Measurements from ENCODE around the gene WWC1.
"Not testable (repeated sequence)": the region's sequence is repeated elsewhere in the genome, so short reads cannot be mapped to it uniquely, and the experiment has no call there.

Gene WWC1

DNA sequence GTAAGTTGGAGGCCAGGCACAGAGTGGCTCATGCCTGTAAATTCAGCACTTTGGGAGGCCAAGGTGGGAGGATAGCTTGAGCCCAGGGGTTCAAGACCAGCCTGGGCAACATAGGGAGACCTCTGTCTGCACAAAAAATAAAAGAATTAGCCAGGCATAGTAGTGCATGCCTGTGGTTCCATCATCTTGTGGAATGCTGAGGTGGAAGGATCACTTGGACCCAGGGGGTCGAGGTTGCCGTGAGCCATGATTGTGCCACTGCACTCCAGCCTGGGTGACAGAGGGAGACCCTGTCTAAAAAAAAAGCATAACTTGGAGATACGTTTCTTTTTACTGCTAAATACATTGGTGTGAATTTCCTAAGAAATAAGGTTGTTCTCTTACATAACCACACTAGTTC lies 19.1 kb downstream of the WWC1 start:
- FAIRE-seq: not testable (repeated sequence)

DNA sequence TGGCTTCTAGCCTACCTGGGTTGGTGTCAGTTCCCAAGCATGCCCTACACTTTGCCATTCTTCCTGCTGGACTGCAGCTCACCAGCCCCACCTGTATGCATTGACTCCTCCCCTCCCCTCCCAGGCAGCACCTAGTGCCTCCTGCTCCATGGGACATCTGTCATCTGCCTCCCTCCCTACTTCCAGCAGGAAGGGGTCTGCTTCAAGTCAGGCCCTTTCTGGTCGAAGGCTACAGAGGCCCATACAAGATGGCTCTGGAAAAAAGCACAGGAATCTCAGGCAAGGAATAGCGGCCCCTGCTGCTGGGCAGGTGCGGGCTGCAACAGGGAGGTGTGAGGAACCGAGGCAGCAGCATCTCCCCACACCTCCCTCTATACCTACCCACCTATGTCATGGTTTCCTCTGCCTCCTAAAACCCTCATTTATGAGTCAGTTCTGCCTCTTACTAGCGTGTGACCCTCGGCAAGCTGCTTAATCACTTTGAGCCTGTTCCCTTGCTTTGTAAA lies 19.7 kb downstream of the WWC1 start:
- no peak for FAIRE-seq

DNA sequence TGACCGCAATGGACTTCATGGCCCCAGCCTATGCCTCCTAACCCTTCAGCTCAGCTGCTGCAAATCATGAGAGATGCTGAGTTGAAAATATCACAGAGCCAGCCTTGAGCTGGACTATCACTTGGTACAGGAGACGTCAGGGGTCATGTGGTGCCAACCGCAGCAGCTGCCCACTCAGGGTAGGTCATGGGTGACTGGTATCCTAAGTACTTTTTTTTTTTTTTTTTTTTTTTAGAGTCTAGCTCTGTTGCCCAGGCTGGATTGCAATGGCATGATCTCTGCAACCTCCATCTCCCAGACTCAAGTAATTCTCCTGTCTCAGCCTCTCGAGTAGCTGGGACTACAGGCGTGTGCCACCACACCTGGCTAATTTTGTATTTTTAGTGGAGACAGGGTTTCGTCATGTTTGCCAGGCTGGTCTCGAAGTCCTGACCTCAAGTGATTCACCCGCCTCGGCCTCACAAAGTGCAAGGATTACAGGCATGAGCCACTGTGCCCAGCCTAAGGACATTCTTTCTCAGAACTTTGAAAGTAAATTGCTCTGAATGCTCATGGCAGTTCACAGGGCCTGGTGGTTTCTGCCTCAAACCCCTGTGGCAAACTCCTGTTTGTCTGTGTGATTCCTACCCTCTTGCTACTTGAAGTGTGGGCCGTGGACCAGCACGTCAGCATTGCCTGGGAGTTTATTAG lies 21.3 kb downstream of the WWC1 start:
- no peak for FAIRE-seq

DNA sequence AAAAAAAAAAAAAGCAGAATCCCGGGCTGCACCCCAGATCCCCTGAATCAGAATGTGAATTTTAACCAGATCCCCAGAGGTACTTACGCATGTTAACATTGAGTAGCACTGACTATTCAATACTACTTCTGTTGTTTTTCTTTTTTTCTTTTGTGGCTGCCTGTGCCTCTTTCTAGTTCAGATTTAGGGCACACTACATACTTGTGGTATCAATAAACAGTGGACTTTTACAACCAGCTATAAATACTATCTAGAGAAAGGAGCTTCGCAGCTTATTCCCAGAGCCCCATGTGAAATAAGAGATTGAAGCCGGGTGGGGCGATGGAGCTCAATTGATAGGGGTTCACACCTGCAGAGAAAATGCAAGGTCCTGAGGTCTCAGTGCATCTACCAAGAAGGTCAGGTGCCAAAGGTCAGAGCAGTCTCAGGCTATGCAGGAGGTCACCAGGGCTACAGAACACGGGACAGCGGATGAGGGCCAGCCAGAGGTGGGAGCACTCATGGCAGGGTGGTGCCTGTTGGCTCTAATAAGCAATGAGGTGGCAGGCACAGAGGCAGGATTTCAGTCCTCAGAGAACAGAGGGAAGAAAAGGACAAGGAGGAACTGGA lies 22.3 kb downstream of the WWC1 start:
- FAIRE-seq: no peak

DNA sequence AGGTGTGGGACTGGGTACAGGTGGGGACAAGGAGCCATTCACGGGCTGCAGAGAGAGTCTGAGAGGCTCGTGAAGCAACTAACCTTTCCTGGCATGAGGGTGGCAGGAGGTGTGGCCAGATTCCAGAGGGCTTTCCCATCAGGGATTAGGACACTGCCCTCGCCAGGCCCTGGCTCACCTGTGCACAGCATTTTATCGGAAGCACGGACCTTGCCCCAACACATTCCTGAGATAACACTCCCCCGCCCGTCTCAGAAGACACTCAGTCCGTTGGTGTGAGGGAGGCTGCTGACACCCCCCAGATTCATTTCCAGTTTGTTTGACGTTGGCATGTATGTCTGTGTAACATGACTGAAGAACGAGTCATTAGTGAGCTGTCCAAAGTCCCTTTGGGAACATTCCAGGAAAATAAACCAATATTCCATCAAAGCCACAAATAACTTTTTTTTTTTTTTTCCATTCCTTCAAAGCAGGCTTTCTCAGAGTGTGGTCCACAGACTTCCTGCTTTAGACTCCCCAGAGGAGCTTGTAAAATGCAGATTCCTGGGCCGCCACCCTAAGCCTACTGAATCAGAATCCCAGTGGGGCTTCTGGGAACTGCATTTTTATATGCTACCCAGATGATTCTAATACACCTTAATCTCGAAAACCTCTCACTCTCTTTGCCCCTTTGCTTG lies 23.4 kb downstream of the WWC1 start:
- FAIRE-seq: no peak

DNA sequence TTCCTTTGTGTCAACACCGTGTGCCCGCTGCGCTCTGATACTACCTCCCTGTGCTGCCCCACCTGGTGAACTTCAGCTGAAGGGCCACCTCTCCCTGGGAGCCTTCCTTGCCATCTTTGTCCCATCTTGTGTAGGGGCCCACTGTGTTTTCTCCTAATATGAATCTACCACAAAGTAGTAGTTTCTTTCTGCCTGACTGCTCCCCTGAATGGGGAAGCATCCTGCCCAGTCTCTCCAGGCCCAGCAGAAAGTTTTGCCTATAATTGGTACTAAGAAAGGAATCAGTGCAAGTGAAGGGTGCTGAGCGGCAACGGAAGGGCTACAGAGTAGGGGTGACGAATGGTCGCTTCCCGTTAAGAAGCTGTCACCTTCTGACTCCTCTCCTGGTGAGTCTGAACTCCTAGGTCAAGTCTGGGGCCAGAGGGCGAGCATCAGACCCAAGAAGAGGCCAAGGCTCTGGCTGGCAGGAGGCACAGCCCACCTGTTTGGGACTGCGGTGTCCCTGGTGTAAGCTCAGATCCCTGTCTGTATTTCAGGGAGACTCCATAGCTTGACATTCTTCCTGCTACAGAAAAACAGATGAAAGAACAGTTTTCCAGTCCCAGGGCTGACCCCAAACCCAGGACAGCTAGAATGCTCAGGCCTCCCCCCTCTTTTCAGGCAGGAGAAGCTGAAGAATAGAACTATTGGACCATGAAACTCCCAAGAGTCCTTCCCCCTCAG lies 24.1 kb downstream of the WWC1 start:
- FAIRE-seq: no peak

DNA sequence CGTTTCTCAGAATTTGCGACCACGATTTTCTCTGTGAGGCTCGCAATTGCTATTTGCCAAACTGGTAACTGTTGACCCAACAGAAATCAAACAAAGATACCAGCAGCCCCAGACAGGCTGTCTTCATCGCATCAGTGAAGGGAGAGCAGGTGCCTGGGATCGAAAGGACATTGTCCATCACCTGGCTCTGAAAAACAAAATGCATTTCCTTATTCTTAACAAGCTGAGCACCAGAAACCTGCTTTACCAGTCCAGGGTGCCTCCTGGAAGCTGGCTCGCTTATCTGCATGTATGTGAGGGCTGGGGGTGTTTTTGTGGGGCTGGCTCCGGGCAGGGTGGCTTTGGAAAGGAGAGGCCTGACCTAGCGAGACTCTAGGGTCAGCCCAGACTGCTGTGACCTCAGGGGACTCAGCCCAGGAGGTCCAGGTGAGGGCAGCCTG lies 24.7 kb downstream of the WWC1 start:
- FAIRE-seq: no peak

DNA sequence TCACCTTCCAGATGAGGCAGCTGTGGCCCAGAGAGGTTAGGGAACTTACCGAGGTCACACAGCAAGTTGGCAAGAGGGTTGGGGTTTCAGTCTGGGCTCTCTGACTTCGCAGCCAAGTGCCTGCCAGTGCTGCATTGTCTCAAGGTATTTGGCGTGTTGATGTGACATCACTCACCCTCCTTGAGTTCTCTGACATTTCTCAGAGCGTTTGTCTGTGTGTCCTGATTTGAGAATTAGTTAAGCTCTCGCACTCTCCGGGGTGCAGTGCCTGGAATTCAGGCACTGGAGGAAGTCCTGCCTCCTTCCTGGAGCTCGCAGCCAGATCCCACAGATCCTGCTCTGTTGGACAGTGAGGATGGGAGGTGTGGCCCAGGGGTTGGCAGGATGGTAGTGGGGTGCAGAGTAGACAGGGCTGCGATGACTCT lies 25.7 kb downstream of the WWC1 start:
- FAIRE-seq: no peak

DNA sequence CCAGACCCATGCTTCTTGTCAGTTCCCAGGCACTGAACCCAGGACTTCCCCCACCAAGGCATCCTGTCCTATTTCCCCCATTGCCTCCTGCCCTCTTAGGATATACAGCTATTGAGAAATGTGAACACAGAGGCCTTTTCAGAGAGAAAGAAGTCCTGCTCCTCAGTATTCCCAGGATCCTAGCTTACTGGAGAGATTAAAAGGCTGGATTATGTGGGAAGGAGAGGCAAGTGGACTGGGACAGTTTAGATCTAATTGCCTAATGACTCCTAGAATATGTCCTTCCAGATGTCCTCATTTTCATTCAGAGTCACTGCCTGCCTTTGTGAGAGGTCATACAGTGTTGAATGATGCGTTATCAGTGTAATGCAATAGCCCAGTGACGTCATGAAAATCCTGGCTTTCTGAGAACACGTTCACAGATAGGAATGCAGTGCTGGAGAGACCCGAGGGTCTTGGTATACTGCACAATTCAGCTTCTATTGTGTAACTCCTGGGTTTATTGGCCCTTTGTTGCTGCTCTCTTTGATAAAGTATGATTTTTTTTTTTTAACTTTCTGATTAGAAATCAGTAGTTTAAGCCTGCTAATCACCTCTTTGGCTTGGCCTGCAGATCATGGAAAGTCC lies 26.2 kb downstream of the WWC1 start:
- FAIRE-seq: no peak

DNA sequence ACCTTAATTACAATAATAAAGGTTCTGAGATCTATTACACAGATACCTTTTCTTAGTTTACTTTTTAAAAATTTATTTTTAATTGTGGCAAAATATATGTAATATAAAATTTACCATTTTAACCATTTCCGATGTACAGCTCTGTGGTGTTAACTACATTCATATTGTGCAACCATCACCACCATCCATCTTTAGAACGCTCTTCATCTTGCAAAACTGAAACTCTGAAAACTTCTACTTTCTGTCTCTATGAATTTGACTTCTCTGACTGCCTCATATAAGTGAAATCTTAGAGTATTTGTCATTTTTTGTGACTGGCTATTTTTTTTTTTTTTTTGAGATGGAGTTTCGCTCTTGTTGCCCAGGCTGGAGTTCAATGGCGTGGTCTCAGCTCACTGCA lies 26.8 kb downstream of the WWC1 start:
- no peak for FAIRE-seq

DNA sequence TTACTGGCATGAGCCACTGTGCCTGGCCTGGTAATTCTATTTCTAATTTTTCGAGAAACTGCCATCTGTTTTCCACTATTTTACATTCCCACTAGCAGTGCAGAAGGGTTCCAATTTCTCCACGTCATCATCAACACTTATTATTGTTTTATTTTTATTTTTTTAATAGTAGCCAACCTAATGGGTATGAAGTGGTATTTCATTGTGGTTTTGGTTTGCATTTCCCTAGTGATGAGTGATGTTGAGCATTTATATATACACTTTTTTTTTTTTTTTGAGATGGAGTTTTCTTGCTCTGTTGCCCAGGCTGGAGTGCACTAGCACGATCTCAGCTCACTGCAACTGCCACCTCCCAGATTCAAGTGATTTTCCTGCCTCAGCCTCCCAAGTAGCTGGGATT lies 28.3 kb downstream of the WWC1 start:
- FAIRE-seq: no peak

DNA sequence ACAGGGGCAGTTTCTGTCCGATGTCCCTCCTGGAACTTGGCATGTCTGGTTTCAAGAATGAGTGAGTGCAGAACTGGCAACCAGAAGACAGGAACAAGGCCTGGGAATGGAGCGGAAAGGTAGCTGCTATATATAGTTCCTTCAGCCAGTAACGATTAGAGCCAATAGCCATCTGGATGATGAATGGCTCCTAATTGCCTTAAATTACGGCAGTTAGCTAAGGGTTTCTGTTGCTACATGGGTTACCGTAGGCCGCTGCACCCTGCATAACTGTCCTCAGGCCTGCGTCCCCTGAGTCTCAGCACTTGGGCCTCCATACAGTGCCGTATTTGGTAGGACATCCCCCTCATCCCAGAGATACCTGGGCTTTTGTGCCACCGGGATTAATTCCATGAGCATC lies 29.4 kb downstream of the WWC1 start:
- FAIRE-seq: no peak

DNA sequence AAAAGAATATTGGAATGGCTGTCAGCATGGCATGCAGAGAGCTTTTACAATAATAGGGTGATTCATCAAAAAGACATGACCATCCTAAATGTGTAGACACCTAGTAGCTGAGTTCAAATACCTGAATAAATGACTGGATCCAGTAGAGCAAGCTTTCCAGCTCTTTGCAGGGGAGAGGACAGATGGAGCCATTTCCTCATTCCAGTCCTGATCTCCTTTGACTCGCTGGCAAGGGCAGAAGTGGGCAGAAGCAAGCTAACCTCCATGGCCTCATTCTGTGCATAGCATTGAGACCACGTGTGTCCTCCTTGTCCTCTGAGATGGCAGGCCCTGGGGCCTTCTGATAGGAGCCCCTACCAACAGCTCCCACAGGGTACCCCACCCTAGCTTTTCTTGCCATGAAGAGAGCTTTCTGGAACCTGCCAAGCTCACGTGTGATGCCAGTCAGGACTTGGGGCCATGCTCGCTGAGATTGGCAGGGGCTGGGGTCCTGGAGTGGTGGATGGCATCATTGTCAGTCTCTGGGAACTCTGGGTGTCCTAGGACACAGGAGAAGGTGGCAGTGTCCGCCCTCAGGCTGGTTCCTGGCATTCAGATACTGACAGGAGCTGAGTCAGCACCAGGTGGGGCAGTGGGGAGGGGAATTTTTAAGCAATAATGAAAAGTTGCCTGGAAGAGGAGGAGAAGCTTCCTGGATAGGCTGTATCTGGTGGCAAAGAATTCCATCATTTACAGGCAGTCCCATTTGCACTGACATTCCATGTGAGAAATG lies 33.6 kb downstream of the WWC1 start:
- no peak for FAIRE-seq

DNA sequence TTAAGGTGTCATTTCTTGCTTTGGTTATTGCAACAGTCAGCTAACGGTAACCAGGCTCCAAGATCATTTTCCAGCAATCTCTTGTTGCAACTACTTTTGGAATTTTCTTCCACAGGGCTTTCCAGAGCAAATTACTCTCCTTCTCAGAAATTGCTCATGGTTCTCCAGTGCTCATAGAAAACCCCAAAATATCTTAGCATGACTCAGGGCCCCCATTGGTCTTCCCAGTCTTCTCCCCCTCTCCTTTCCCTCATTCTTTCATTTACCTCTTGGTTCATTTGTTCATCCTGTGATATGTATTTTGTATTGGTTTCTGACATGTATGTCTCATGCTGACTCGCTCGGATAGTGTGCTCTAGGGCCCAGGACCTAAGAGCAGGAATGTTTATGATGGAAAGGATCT lies 35.6 kb downstream of the WWC1 start:
- FAIRE-seq: no peak

DNA sequence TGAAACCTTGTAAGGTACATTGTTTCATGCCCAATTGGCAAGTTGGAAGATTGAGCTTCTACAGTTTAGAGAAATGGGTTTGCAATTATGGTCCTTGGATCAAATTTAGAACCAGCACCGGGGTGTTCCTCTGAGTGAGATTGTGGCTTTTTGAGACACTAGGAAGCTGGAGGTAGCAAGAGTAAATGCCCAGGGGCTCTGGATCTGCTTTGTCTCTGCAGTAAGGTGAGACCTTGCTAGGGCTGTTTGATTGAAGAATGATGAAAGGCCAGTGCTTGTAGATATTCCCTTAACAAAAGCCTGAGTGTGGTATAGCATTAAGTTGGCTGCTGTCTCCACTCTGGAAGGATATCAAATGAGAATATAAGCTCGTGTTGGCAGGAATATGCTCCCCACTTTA lies 36.0 kb downstream of the WWC1 start:
- FAIRE-seq: no peak

DNA sequence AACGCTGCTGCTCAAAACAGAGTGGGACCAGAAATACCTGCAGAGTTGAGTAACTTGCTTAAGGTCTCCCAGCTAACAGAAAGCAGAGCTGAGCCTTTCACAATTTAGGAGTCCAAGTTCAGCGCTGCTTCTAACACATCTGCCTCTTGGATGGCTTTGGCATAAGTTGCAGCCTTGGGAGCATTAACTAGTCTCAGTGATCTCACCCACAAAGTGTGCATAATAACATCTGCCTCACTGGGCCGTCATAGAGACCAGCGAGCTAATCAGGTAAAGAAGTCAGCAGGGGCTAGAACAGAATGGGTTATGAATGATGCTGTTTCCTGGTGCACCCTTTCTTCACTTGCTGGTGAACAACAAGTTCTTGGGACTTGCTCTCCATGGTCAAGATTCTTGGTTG lies 36.5 kb downstream of the WWC1 start:
- no peak for FAIRE-seq

DNA sequence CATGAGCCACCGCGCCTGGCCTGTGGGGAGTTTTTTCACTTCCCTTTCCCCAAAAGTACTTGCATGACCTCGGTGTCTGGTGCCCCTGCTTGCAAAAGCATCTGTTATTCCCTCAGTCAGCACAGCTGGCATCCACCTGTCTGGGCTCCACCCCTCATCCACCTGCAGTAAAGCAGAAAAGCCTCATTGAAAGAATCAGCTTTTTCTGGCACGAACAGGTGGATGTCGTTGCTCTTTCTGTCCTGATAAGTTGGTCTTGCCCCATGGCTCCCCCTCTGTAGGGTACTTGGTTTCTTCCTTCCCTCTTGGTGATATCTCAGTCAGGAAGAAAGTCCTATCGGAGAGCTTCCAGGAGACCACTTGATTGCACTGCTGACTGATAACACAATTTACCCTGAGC lies 37.4 kb downstream of the WWC1 start:
- no peak for FAIRE-seq

DNA sequence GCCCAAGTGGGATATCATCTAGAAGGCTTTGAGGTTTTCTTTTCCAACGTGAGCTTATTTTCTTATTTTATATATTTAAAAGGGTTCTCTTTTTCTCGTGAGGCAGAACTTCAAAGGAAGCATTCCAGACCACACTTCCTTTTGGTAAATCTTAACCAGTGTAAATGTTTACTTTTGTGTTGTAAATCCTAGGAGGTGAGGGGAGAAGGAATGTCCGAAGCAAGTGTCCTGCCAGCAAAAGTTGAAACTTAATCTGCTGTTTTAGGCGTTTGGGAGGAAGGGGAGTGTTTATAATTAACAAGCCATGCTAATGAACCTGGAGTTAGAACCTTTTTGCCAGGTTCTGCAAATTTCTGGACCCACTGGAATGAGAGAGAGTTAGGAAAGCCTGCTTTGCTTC lies 37.9 kb downstream of the WWC1 start:
- no peak for FAIRE-seq

DNA sequence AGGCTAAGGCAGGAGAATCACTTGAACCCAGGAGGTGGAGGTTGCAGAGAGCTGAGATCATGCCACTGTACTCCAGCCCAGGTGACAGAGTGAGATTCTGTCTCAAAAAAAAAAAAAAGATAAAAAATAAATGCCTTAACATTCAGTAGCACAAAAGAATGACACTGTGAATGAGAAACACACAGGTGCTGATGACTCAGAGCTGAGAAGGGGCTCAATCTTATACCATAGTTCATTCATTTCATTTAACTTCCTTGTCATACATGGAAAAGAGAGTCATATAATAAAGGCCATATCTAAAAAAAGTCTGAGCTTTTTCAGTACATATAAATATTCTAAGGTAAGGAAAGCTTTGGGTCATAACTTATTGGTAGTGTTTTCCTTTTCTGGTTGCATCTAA lies 40.6 kb downstream of the WWC1 start:
- no peak for FAIRE-seq

DNA sequence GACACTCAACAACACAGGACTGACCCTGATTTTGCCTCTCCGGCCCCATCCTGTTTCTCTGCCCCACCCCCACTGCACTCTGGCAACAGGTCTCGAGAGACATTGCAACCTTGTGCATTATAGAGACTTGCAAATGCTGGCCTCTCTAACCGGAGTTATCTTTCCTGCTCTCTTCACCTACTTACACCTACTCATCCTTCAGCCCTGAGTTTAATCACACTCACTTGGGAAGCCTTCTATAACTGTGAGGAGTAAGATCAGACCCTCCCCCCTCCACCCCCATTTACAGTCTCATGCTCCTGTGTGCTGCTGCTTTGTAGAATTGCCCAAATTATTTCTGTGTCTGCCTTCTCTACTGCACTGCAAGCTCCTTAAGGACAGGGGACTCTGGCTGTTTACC lies 42.8 kb downstream of the WWC1 start:
- no peak for FAIRE-seq

DNA sequence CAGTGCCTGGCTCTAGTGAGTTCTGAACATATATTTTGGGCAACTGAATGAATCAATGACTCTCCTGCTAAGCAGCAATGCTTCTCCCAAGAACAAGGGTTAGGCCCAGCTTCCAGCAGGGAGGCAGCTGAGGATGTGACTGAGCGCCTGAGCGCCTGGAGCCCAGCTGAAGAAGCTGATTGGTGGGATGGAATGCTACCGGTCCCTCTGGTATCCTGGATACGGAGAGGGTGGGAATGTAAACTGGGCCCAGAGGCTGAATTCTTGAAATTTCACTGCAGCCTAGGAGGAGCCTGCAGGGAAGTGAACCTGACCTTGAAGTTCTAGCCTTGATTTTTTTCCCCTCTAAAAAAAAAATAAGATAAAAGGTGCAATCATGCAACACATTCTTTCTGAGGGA lies 43.2 kb downstream of the WWC1 start:
- no peak for FAIRE-seq

DNA sequence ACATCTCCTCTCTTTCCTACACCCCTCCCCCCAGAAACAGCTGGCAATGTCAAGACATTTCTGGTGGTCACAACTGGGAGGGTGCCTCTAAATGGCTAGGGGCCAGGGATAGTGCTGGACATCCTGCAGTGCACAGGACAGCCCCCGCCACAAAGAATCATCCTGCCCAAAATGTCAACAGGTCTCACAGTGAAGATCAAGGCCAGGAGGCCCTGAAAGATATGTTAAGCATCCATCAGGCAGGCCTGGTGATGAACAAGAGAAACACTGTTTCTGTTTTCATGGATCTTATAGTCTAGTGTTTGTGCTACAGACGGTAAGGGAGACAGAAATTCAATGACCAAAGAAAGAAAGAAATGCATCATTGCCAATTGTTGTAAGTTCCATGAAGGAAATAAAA lies 45.9 kb downstream of the WWC1 start:
- no peak for FAIRE-seq

All from TTC549 (cell line).